IPS DF 6.9 (cell line): ENCODE results near the gene TRPV6.

Source experiments
- DNase-seq: peaks from one replicate; pipeline ENCODE4 v3.0.0-alpha.2; 2013; ENCODE audit warnings: low read depth, low spot score
- H3K27ac ChIP-seq: one replicate; pipeline ENCODE4 v1.5.1; 2013; ENCODE audit warnings: low read length, control low read depth
- H3K27me3 ChIP-seq: 2 replicates; pipeline ENCODE4 v1.6.1; 2013; ENCODE audit warnings: mild to moderate bottlenecking, low read length; ENCODE audit not compliant: control insufficient read depth, insufficient read depth
- H3K36me3 ChIP-seq: 2 replicates; pipeline ENCODE4 v1.6.1; 2013; ENCODE audit warnings: low read length; ENCODE audit not compliant: control insufficient read depth, insufficient read depth
- H3K4me1 ChIP-seq: 2 replicates; pipeline ENCODE4 v1.6.1; 2013; ENCODE audit warnings: low read length; ENCODE audit not compliant: control insufficient read depth, insufficient read depth
- H3K4me3 ChIP-seq: 2 replicates; pipeline ENCODE4 v1.5.1; 2013; ENCODE audit warnings: mild to moderate bottlenecking, low read length
- H3K9me3 ChIP-seq: 2 replicates; pipeline ENCODE4 v1.6.1; 2013; ENCODE audit warnings: low read length, inconsistent platforms; ENCODE audit not compliant: control insufficient read depth, insufficient read depth
- WGBS: extraction: QIAGEN DNeasy Blood & Tissue Kit; methylation state at CpG from one replicate; pipeline ENCODE4 v1.1.7; 2013; ENCODE audit warnings: mixed read lengths, missing lambda C conversion rate; ENCODE audit not compliant: insufficient read length, insufficient coverage; 5-methylcytosine and 5-hydroxymethylcytosine counted together

TRPV6 gene

GRCh38 chr7:142862351-142862750 is 23.2 kb downstream of the TRPV6 start:
- no peak overlapping the region for H3K4me3 ChIP-seq
- WGBS: no CpG with 5 or more reads among the region's 4 CpGs
- H3K4me1 ChIP-seq: peaks cover 3% of the 10 kb centered on the region
- no peak overlapping the region for H3K27ac ChIP-seq
- no peak for DNase-seq
- H3K36me3 ChIP-seq: no peaks in the 10 kb centered on the region
- no peaks in the 10 kb centered on the region for H3K9me3 ChIP-seq
- H3K27me3 ChIP-seq: no peaks in the 10 kb centered on the region

- Histone ChIP-seq H3K4me3 (no peak overlapping the region), H3K9me3 (no peaks in the 10 kb centered on the region), H3K4me1 (peaks cover 3% of the 10 kb centered on the region; the same call in 1 of the 2 replicates), H3K36me3 (no peaks in the 10 kb centered on the region), H3K27ac (no peak overlapping the region), H3K27me3 (no peaks in the 10 kb centered on the region)
- no peak for DNase-seq
- no CpG with 5 or more reads among the region's 3 CpGs for WGBS
Measured at GRCh38 chr7:142860968-142861367, 24.6 kb downstream of the TRPV6 start.

- peaks cover 4% of the 10 kb centered on the region; the same call in 1 of the 2 replicates for H3K27me3 ChIP-seq
- DNase-seq: no peak
- no CpG with 5 or more reads among the region's 5 CpGs for WGBS
Measured at GRCh38 chr7:142859829-142860228, 25.7 kb downstream of the TRPV6 start.

GRCh38 chr7:142859411-142859810 is 26.1 kb downstream of the TRPV6 start:
- Histone ChIP-seq H3K27ac (no peak overlapping the region), H3K27me3 (peaks cover 4% of the 10 kb centered on the region; the same call in 1 of the 2 replicates), H3K9me3 (no peaks in the 10 kb centered on the region), H3K4me3 (no peak overlapping the region), H3K4me1 (peaks cover 7% of the 10 kb centered on the region), H3K36me3 (no peaks in the 10 kb centered on the region)
- no peak for DNase-seq

More at GRCh38 chr7:142859829-142860228, 25.7 kb downstream of the TRPV6 start:
- Histone ChIP-seq H3K36me3 (no peaks in the 10 kb centered on the region), H3K27ac (no peak overlapping the region), H3K4me1 (peaks cover 7% of the 10 kb centered on the region), H3K4me3 (no peak overlapping the region), H3K9me3 (no peaks in the 10 kb centered on the region)

- H3K4me1 ChIP-seq: peaks cover 5% of the 10 kb centered on the region
- no peaks in the 10 kb centered on the region for H3K9me3 ChIP-seq
- no peak overlapping the region for H3K27ac ChIP-seq
- no peaks in the 10 kb centered on the region for H3K36me3 ChIP-seq
- 100% methylated on average over 1 of the region's 5 CpGs for WGBS
- H3K4me3 ChIP-seq: no peak overlapping the region
- peaks cover 4% of the 10 kb centered on the region; the same call in 1 of the 2 replicates for H3K27me3 ChIP-seq
- no peak for DNase-seq
Measured at GRCh38 chr7:142857625-142858024, 27.9 kb downstream of the TRPV6 start.

- H3K4me1 ChIP-seq: peaks cover 4% of the 10 kb centered on the region
- H3K27ac ChIP-seq: no peak overlapping the region
- no CpG with 5 or more reads among the region's 7 CpGs for WGBS
- no peaks in the 10 kb centered on the region for H3K9me3 ChIP-seq
- H3K27me3 ChIP-seq: peaks cover 4% of the 10 kb centered on the region; the same call in 1 of the 2 replicates
- H3K36me3 ChIP-seq: no peaks in the 10 kb centered on the region
- DNase-seq: no peak
- no peak overlapping the region for H3K4me3 ChIP-seq
Measured at GRCh38 chr7:142856565-142857245, 28.8 kb downstream of the TRPV6 start.

GRCh38 chr7:142855756-142856564 is 29.6 kb downstream of the TRPV6 start:
- no peaks in the 10 kb centered on the region for H3K9me3 ChIP-seq
- no peak for DNase-seq
- peak overlapping the region; percentile 66; the same call in 1 of the 2 replicates for H3K4me3 ChIP-seq
- no peak overlapping the region for H3K27ac ChIP-seq
- WGBS: no CpG with 5 or more reads among the region's 12 CpGs
- H3K27me3 ChIP-seq: peaks cover 4% of the 10 kb centered on the region; the same call in 1 of the 2 replicates
- H3K36me3 ChIP-seq: no peaks in the 10 kb centered on the region
- peaks cover 4% of the 10 kb centered on the region for H3K4me1 ChIP-seq

- no CpG with 5 or more reads among the region's 43 CpGs for WGBS
- no peak overlapping the region for H3K27ac ChIP-seq
- H3K9me3 ChIP-seq: no peaks in the 10 kb centered on the region
- H3K36me3 ChIP-seq: no peaks in the 10 kb centered on the region
- no peak for DNase-seq
- H3K4me3 ChIP-seq: peak overlapping the region; percentile 66; the same call in 1 of the 2 replicates
- H3K27me3 ChIP-seq: peaks cover 4% of the 10 kb centered on the region; the same call in 1 of the 2 replicates
- peaks cover 4% of the 10 kb centered on the region for H3K4me1 ChIP-seq
Measured at GRCh38 chr7:142855114-142855743, 30.3 kb downstream of the TRPV6 start.

- H3K36me3 ChIP-seq: no peaks in the 10 kb centered on the region
- H3K27me3 ChIP-seq: peaks cover 4% of the 10 kb centered on the region; the same call in 1 of the 2 replicates
- no peak within 1 kb of the TSS for H3K27ac ChIP-seq
- WGBS: no CpG with 5 or more reads among the region's 70 CpGs
- H3K9me3 ChIP-seq: no peaks in the 10 kb centered on the region
- peak within 1 kb of the TSS; percentile 66 for H3K4me3 ChIP-seq
- no peak for DNase-seq
- peaks cover 4% of the 10 kb centered on the region for H3K4me1 ChIP-seq
Measured at GRCh38 chr7:142854372-142855113, 31.0 kb downstream of the TRPV6 start, which contains the start of gene EPHB6. Gene EPHB6 (plus strand): TSS chr7:142855076. CDS start chr7:142863228, 8,152 bp downstream.
